Peyer's patch (tissue), 4 donors: ENCODE results near the gene IFT122. TPM values are rescaled to one million over a fixed set of nuclear protein-coding genes. Genes with fewer than 3 reads are reported as not detected.

Experiments used
- DNase-seq, 3 donors: peaks; one replicate each; pipeline ENCODE4 v3.0.0-alpha.2; 2017 to 2019
- H3K27ac ChIP-seq, 4 donors: fragments of 200-600 bp; sonication (generic); one replicate each; pipeline ENCODE4 v1.5.1; 2016 to 2019
- H3K27me3 ChIP-seq, 2 donors: fragments of 200-600 bp; sonication (generic); one replicate each; pipeline ENCODE4 v1.5.1; 2019
- H3K36me3 ChIP-seq, 3 donors: fragments of 200-600 bp; sonication (generic); one replicate each; pipeline ENCODE4 v1.5.1; 2016 to 2019
- H3K4me1 ChIP-seq, 4 donors: fragments of 200-600 bp; sonication (generic); one replicate each; pipeline ENCODE4 v1.5.1; 2016 to 2019
- H3K4me3 ChIP-seq, 4 donors: fragments of 200-600 bp; sonication (generic); 1 replicate in 3 of 4; 2 replicates in 1 of 4; pipeline ENCODE4 v1.5.1; 2016 to 2019; ENCODE audit warnings: mild to moderate bottlenecking in 1 of 4
- H3K9me3 ChIP-seq, 4 donors: fragments of 200-600 bp; sonication (generic); one replicate each; pipeline ENCODE4 v1.5.1; 2016 to 2019; ENCODE audit warnings: mild to moderate bottlenecking in 1 of 4
- CTCF ChIP-seq, 6 experiments: fragments of 450-650 bp in 4 of 6; fragments of 200-600 bp in 2 of 6; sonication (generic) in 1 of 6; IDR thresholded peaks; one replicate each; pipeline ENCODE4 v1.5.1; 2017 to 2019; ENCODE audit warnings: antibody characterized with exemption in 6 of 6, mild to moderate bottlenecking in 3 of 6, moderate library complexity in 1 of 6
- POLR2A ChIP-seq, 2 donors: fragments of 450-650 bp; IDR thresholded peaks; one replicate each; pipeline ENCODE4 v1.5.1; 2017; ENCODE audit warnings: antibody characterized with exemption in 2 of 2, mild to moderate bottlenecking in 2 of 2, moderate library complexity in 2 of 2
- total RNA-seq, 4 donors: library from RNA; depleted of rRNA; stranded (reverse); fragments of >200 nt; gene quantifications; one replicate each; pipeline ENCODE4 v1.1.0, GENCODE V29; 2016

IFT122 gene
- total RNA-seq, 4 donors from 2014 or later: 10.9 to 85.0 (median 26.4) TPM

DNA sequence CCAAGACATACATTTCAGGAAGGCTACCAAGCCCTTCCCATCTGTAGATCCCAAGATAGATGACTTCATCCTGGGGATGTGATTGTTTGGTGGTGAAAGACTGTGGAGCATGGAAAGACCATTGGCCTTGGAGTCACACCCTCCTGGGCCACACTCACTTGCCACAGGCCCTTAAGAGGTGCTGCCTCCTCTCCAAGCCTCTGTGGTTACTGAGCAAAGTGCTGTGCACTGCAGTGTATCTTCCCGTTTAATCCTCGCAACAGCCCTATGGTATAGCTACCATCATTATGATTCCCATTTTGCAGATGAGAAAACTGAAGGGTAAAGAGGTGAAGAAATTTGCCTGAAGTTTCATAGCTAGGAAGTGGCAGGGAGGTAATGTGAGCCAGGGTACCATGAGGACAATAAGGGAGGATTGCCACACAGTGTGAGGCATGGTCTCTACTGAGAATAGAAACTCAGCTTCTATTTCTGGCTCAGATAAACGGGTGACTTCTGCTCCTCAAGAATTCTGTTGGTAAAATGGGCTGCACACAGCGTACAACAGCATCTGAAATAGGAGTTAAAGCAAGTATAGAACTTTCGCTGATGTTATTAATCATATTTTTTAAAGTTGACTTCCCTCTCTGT is 64.6 kb downstream of the IFT122 start:
- DNase-seq: no peak
- no peak for TF ChIP-seq CTCF (IDR thresholded peaks at IDR 0.05)
- TF ChIP-seq POLR2A (IDR thresholded peaks at IDR 0.05): no peak
- H3K27ac ChIP-seq: no peak overlapping the region
- H3K27me3 ChIP-seq: no peaks in the 10 kb centered on the region
- H3K4me3 ChIP-seq: no peak overlapping the region
- H3K4me1 ChIP-seq: no peaks in the 10 kb centered on the region
- peaks cover 0 to 30% (median 0%) of the 10 kb centered on the region in 3 donors for H3K36me3 ChIP-seq
- H3K9me3 ChIP-seq: no peaks in the 10 kb centered on the region

- Histone ChIP-seq H3K27ac (no peak overlapping the region), H3K4me1 (no peaks in the 10 kb centered on the region), H3K27me3 (no peaks in the 10 kb centered on the region), H3K9me3 (no peaks in the 10 kb centered on the region), H3K4me3 (no peak overlapping the region), H3K36me3 (peaks cover 0 to 30% (median 0%) of the 10 kb centered on the region in 3 donors)
- DNase-seq: no peak
- TF ChIP-seq POLR2A (IDR thresholded peaks at IDR 0.05): no peak
Measured at GRCh38 chr3:129505341-129505740, 65.3 kb downstream of the IFT122 start.

DNA sequence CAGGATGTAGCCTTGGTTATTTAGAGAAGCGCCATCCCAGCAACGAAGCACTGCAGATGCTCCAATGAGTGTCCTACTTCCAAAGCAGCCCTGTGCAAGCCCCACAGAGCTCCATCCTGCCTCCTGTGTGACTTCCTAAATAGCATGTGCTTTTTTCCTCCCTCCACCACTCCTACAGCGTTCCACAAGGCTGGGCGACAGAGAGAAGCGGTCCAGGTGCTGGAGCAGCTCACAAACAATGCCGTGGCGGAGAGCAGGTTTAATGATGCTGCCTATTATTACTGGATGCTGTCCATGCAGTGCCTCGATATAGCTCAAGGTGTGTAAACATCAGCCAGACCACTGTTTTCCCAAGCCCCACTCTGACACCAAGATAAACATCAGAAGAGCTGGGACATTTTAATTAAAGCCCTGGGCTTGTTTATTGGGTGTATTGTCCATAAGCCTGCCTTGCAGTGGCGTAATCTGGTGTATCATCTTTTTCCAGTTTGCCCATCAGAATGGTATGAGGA is 66.3 kb downstream of the IFT122 start:
- Histone ChIP-seq H3K36me3 (peaks cover 0 to 30% (median 0%) of the 10 kb centered on the region in 3 donors), H3K9me3 (no peaks in the 10 kb centered on the region), H3K27ac (no peak overlapping the region), H3K4me3 (no peak overlapping the region), H3K27me3 (no peaks in the 10 kb centered on the region), H3K4me1 (no peaks in the 10 kb centered on the region)
- TF ChIP-seq POLR2A (IDR thresholded peaks at IDR 0.05) (no peak), CTCF (IDR thresholded peaks at IDR 0.05) (no peak)
- DNase-seq: no peak

- Histone ChIP-seq H3K9me3 (no peaks in the 10 kb centered on the region), H3K4me3 (no peak overlapping the region), H3K36me3 (peaks cover 0 to 27% (median 0%) of the 10 kb centered on the region in 3 donors), H3K27ac (no peak overlapping the region), H3K27me3 (no peaks in the 10 kb centered on the region), H3K4me1 (no peaks in the 10 kb centered on the region)
- DNase-seq: no peak
- TF ChIP-seq POLR2A (IDR thresholded peaks at IDR 0.05): no peak
- TF ChIP-seq CTCF (IDR thresholded peaks at IDR 0.05): no peak
Measured at GRCh38 chr3:129507181-129507831, 67.3 kb downstream of the IFT122 start.

DNA sequence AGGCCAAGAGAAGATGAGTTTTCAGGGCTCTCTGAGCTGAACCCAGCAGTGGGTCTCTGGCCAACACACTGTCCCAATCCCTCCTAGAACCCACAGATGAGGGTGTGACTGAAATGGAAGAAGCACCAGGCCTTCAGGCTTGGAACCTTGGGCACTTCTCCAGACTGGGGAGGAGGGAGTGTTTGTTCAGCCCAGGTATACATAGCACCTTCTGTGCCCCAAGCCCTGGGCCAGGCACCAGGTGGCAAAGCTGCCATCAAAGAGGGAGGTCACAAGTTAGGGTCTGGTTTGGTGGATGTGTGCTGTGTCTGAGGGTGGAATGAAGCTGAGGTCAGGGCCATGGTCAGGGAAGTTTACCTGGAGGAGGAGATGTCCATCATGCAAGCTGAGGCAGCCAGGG is 72.6 kb downstream of the IFT122 start:
- TF ChIP-seq CTCF (IDR thresholded peaks at IDR 0.05) (no peak), POLR2A (IDR thresholded peaks at IDR 0.05) (no peak)
- DNase-seq: no peak

GRCh38 chr3:129513705-129514104 is 73.7 kb downstream of the IFT122 start:
- no peak overlapping the region for H3K27ac ChIP-seq
- DNase-seq: no peak
- no peaks in the 10 kb centered on the region for H3K9me3 ChIP-seq
- H3K4me1 ChIP-seq: no peaks in the 10 kb centered on the region
- H3K4me3 ChIP-seq: no peak overlapping the region
- H3K36me3 ChIP-seq: no peaks in the 10 kb centered on the region
- H3K27me3 ChIP-seq: no peaks in the 10 kb centered on the region
- no peak for TF ChIP-seq CTCF (IDR thresholded peaks at IDR 0.05)
- TF ChIP-seq POLR2A (IDR thresholded peaks at IDR 0.05): no peak

More for the DNA sequence above, 72.6 kb downstream of the IFT122 start:
- Histone ChIP-seq H3K4me3 (no peak overlapping the region), H3K27me3 (no peaks in the 10 kb centered on the region), H3K9me3 (no peaks in the 10 kb centered on the region), H3K36me3 (no peaks in the 10 kb centered on the region), H3K4me1 (no peaks in the 10 kb centered on the region), H3K27ac (no peak overlapping the region)
